Spleen (tissue), 7 donors: ENCODE data around the gene RIMBP2.

Experiments used
- POLR2A ChIP-seq, 3 donors: fragments of 450-650 bp; IDR thresholded peaks; one replicate each; pipeline ENCODE4 v1.5.1; 2017; ENCODE audit warnings: antibody characterized with exemption in 3 of 3, mild to moderate bottlenecking in 1 of 3
- POLR2AphosphoS5 ChIP-seq, 3 donors: sonication (generic); formaldehyde crosslinking; IDR thresholded peaks; one replicate each; pipeline ENCODE4 v1.5.1; 2017; ENCODE audit warnings: antibody characterized with exemption in 3 of 3
- TF ChIP-seq, protein P1 (sequence below), 11 experiments: fragments of 200-600 bp in 7 of 11; fragments of 450-650 bp in 4 of 11; sonication (generic) in 4 of 11; IDR thresholded peaks in 8 of 11; conservative IDR thresholded peaks in 3 of 11; 1 replicate in 7 of 11; 2 replicates in 4 of 11; pipeline versions ENCODE4 v1.4.0 to v1.8.0; 2016 to 2021; ENCODE audit warnings: antibody characterized with exemption in 11 of 11, inconsistent platforms in 4 of 11, mild to moderate bottlenecking in 1 of 11
- donor health status: DM: no; HTN: no; CAD: no; lungs with moderate emphysema.
- donor health status: DM: no; HTN: no; CAD: no.
- donor health status: DM: no; HTN: no; CAD: no.

DNA sequence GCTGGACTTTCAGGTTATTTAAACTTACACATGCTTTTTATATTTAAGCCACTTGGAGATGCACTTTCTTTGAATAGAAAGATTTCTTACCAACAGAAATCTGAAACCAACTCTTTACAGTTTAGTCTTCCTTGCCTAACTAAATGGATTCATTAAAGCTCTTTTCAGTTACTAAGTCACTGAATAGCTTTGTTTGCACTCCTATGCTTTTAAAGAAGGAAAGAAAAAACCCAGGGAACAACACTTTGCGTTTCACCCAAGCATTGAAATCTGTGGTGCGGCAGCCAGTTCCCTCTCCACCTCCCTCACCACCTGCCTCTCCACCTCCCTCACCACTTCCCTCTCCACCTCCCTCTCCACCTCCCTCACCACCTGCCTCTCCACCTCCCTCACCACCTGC is 70.3 kb downstream of the RIMBP2 start:
- TF ChIP-seq POLR2A (IDR thresholded peaks at IDR 0.05): no peak
- TF ChIP-seq, protein P1, sequence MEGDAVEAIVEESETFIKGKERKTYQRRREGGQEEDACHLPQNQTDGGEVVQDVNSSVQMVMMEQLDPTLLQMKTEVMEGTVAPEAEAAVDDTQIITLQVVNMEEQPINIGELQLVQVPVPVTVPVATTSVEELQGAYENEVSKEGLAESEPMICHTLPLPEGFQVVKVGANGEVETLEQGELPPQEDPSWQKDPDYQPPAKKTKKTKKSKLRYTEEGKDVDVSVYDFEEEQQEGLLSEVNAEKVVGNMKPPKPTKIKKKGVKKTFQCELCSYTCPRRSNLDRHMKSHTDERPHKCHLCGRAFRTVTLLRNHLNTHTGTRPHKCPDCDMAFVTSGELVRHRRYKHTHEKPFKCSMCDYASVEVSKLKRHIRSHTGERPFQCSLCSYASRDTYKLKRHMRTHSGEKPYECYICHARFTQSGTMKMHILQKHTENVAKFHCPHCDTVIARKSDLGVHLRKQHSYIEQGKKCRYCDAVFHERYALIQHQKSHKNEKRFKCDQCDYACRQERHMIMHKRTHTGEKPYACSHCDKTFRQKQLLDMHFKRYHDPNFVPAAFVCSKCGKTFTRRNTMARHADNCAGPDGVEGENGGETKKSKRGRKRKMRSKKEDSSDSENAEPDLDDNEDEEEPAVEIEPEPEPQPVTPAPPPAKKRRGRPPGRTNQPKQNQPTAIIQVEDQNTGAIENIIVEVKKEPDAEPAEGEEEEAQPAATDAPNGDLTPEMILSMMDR (IDR thresholded peaks at IDR 0.05 in 8 of 11, conservative IDR thresholded peaks at IDR 0.05 in 3 of 11): no peak
- TF ChIP-seq POLR2AphosphoS5 (IDR thresholded peaks at IDR 0.05): no peak
